HL-60 (cell line): ENCODE measurements around the gene NGFR.

Source experiments
- GABPA ChIP-seq: IDR thresholded peaks from 2 replicates; pipeline ENCODE4 v1.6.1; 2012; ENCODE audit warnings: low read depth
- POLR2AphosphoS5 ChIP-seq: IDR thresholded peaks from 2 replicates; pipeline ENCODE4 v1.6.1; 2012; ENCODE audit warnings: low read depth
- SPI1 ChIP-seq: IDR thresholded peaks from 2 replicates; pipeline ENCODE4 v1.6.1; 2012; ENCODE audit warnings: low read depth, mild to moderate bottlenecking, borderline replicate concordance
- TF ChIP-seq, protein P1 (sequence below): IDR thresholded peaks from one replicate; pipeline ENCODE4 v1.5.1; 2011; ENCODE audit warnings: low read length, control low read depth, inconsistent platforms; ENCODE audit not compliant: insufficient read depth
- TF ChIP-seq, protein P2 (sequence below): IDR thresholded peaks from 2 replicates; pipeline ENCODE4 v1.6.1; 2012; ENCODE audit warnings: low read depth; ENCODE audit not compliant: insufficient replicate concordance

DNA sequence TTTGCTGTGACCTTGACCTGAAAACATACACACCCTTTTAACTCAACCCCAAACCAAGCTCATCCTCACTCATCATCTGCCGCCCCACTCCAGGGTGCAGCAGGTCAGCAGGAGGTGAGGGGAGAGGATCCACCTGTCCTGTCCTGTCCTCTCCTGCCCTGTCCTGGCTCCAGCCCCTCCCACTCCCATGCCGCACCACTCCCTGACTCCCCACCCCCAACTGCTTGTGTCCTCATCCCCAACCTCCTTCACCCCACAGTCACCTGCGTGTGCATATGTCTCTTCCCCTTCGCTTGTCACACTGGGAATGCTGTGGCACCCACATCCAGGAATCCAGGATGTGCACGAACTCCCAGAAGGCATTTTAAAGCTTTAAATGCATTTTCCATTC is 15.6 kb downstream of the NGFR start:
- TF ChIP-seq, protein P1, sequence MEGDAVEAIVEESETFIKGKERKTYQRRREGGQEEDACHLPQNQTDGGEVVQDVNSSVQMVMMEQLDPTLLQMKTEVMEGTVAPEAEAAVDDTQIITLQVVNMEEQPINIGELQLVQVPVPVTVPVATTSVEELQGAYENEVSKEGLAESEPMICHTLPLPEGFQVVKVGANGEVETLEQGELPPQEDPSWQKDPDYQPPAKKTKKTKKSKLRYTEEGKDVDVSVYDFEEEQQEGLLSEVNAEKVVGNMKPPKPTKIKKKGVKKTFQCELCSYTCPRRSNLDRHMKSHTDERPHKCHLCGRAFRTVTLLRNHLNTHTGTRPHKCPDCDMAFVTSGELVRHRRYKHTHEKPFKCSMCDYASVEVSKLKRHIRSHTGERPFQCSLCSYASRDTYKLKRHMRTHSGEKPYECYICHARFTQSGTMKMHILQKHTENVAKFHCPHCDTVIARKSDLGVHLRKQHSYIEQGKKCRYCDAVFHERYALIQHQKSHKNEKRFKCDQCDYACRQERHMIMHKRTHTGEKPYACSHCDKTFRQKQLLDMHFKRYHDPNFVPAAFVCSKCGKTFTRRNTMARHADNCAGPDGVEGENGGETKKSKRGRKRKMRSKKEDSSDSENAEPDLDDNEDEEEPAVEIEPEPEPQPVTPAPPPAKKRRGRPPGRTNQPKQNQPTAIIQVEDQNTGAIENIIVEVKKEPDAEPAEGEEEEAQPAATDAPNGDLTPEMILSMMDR: no peak
- no peak for TF ChIP-seq SPI1
- TF ChIP-seq, protein P2, sequence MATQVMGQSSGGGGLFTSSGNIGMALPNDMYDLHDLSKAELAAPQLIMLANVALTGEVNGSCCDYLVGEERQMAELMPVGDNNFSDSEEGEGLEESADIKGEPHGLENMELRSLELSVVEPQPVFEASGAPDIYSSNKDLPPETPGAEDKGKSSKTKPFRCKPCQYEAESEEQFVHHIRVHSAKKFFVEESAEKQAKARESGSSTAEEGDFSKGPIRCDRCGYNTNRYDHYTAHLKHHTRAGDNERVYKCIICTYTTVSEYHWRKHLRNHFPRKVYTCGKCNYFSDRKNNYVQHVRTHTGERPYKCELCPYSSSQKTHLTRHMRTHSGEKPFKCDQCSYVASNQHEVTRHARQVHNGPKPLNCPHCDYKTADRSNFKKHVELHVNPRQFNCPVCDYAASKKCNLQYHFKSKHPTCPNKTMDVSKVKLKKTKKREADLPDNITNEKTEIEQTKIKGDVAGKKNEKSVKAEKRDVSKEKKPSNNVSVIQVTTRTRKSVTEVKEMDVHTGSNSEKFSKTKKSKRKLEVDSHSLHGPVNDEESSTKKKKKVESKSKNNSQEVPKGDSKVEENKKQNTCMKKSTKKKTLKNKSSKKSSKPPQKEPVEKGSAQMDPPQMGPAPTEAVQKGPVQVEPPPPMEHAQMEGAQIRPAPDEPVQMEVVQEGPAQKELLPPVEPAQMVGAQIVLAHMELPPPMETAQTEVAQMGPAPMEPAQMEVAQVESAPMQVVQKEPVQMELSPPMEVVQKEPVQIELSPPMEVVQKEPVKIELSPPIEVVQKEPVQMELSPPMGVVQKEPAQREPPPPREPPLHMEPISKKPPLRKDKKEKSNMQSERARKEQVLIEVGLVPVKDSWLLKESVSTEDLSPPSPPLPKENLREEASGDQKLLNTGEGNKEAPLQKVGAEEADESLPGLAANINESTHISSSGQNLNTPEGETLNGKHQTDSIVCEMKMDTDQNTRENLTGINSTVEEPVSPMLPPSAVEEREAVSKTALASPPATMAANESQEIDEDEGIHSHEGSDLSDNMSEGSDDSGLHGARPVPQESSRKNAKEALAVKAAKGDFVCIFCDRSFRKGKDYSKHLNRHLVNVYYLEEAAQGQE: no peak
- TF ChIP-seq POLR2AphosphoS5: no peak
- TF ChIP-seq GABPA: no peak
